Neural crest cell (in vitro differentiated cells): ENCODE results near the gene UPF1. TPM values are rescaled to one million over a fixed set of nuclear protein-coding genes. Genes with fewer than 3 reads are reported as not detected.

Source experiments
- DNase-seq: peaks from one replicate; pipeline ENCODE4 v3.0.0; 2021; ENCODE audit warnings: low read depth, mixed read lengths, low spot score
- H3K27ac Mint-ChIP-seq: one replicate; pipeline ENCODE4 v1.8.0; 2021; ENCODE audit warnings: mild to moderate bottlenecking, mixed read lengths; ENCODE audit not compliant: unreplicated experiment
- H3K27me3 Mint-ChIP-seq: 2 replicates; pipeline ENCODE4 v1.8.0; 2021; ENCODE audit warnings: low read depth, mild to moderate bottlenecking, mixed read lengths
- H3K36me3 Mint-ChIP-seq: 2 replicates; pipeline ENCODE4 v1.8.0; 2021; ENCODE audit warnings: low read depth, mild to moderate bottlenecking, mixed read lengths
- H3K4me1 Mint-ChIP-seq: 2 replicates; pipeline ENCODE4 v1.8.0; 2021; ENCODE audit warnings: mixed read lengths
- H3K4me3 Mint-ChIP-seq: one replicate; pipeline ENCODE4 v1.8.0; 2021; ENCODE audit warnings: mild to moderate bottlenecking, mixed read lengths
- H3K9me3 Mint-ChIP-seq: 2 replicates; pipeline ENCODE4 v1.8.0; 2021; ENCODE audit warnings: mixed read lengths
- total RNA-seq: library from RNA; stranded (reverse); gene quantifications from 2 replicates; pipeline ENCODE4 v1.2.1, GENCODE V29; 2021
- TF ChIP-seq, protein P1 (sequence below): fragments of 200-600 bp; sonication (generic); conservative IDR thresholded peaks from 2 replicates; pipeline ENCODE4 v1.5.0; 2021; ENCODE audit warnings: antibody characterized with exemption, mild to moderate bottlenecking

The UPF1 gene
- total RNA-seq, 1 donor from 2014 or later, result 76.5 TPM

DNA sequence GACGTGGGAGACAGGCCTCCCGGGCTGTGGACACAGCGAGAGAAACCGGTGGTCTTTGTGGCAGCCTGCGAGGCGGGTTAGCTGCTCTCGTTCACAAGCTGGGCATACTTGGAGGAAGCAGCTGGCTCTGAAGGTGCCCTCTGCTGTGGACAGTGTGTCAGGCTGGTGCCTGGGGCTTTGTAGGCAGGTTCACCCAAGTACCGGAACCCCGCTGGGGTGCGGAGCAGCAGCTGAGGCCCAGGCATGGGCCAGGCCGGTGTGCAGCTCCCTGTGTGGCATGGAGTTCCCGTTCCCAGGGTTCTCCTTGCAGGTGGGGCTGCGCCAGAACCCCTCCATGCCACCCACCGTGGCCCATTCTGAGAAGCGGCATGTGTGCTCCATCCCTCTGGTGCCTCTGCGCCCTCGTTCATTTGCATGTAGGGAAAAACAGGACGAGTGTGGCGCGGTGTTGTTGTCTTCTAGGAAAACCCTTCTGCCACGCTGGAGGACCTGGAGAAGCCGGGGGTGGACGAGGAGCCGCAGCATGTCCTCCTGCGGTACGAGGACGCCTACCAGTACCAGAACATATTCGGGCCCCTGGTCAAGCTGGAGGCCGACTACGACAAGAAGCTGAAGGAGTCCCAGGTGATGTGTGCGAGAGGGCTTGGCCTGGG is 20.0 kb downstream of the UPF1 start:
- H3K36me3 Mint-ChIP-seq, result peaks cover 7% of the 10 kb centered on the region
- H3K4me1 Mint-ChIP-seq, result peaks cover 6% of the 10 kb centered on the region
- no peaks in the 10 kb centered on the region for H3K9me3 Mint-ChIP-seq
- TF ChIP-seq, protein P1, sequence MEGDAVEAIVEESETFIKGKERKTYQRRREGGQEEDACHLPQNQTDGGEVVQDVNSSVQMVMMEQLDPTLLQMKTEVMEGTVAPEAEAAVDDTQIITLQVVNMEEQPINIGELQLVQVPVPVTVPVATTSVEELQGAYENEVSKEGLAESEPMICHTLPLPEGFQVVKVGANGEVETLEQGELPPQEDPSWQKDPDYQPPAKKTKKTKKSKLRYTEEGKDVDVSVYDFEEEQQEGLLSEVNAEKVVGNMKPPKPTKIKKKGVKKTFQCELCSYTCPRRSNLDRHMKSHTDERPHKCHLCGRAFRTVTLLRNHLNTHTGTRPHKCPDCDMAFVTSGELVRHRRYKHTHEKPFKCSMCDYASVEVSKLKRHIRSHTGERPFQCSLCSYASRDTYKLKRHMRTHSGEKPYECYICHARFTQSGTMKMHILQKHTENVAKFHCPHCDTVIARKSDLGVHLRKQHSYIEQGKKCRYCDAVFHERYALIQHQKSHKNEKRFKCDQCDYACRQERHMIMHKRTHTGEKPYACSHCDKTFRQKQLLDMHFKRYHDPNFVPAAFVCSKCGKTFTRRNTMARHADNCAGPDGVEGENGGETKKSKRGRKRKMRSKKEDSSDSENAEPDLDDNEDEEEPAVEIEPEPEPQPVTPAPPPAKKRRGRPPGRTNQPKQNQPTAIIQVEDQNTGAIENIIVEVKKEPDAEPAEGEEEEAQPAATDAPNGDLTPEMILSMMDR, result no peak
- H3K27me3 Mint-ChIP-seq, result no peaks in the 10 kb centered on the region
- DNase-seq, result no peak
- H3K4me3 Mint-ChIP-seq, result no peak overlapping the region
- no peak overlapping the region for H3K27ac Mint-ChIP-seq

DNA sequence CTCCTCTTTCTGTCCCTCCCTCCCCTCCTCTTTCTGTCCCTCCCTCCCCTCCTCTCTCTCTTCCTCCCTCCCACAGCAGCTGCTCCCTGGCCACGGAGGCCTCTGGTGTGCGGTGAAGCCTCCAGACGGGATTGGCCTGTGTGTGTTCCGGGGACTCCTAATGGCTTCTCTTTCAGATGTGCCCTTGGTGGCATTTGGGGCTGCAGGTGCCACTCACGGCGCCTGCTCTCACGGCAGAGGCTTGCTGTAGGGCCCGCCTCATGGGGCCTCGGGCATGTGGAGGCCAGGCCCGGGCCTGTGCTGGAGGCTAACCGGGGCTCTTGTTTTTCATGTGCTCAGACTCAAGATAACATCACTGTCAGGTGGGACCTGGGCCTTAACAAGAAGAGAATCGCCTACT is 20.9 kb downstream of the UPF1 start:
- H3K27ac Mint-ChIP-seq, result no peak overlapping the region
- H3K27me3 Mint-ChIP-seq, result no peaks in the 10 kb centered on the region
- H3K4me1 Mint-ChIP-seq, result no peaks in the 10 kb centered on the region
- H3K36me3 Mint-ChIP-seq, result peaks cover 7% of the 10 kb centered on the region
- DNase-seq, result no peak
- no peaks in the 10 kb centered on the region for H3K9me3 Mint-ChIP-seq
- no peak overlapping the region for H3K4me3 Mint-ChIP-seq
- TF ChIP-seq, protein P1, result no peak

DNA sequence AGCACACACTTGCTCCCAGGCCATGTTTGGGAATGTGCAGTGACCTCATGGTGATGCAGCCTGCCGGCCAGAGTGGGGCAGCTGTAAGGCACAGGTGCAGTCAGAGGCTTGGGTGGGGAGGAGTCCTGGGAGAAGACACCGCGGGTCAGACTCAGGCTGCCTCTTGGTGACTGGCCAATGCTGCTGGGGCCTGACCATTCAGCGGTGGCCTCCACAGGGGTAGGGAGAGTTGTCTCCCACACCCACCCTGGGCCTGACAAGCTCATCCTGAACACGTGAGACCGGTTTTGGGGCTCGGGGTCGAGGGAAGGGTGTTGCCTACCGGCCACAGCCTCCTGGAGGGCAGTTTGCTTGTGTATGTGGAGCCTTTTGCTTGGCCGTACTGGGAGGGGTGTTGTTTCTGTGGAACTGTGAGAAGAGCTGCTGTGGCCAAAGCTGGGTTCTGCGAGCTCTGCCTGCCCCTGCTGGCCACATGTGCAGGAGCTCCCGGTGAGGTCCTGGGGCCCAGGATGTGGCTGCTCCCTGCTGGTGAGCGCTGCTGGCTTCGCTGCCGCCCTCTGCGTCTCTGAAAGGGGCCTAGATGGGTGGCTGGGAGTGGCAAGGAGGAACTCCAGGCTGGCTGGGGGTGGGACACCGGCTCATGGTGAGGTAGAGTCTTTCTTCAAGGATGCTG is 22.1 kb downstream of the UPF1 start:
- H3K9me3 Mint-ChIP-seq, result no peaks in the 10 kb centered on the region
- no peak for DNase-seq
- H3K4me3 Mint-ChIP-seq, result no peak overlapping the region
- no peaks in the 10 kb centered on the region for H3K4me1 Mint-ChIP-seq
- H3K27me3 Mint-ChIP-seq, result no peaks in the 10 kb centered on the region
- H3K36me3 Mint-ChIP-seq, result peaks cover 7% of the 10 kb centered on the region
- no peak overlapping the region for H3K27ac Mint-ChIP-seq
- TF ChIP-seq, protein P1, result peak; percentile 19

DNA sequence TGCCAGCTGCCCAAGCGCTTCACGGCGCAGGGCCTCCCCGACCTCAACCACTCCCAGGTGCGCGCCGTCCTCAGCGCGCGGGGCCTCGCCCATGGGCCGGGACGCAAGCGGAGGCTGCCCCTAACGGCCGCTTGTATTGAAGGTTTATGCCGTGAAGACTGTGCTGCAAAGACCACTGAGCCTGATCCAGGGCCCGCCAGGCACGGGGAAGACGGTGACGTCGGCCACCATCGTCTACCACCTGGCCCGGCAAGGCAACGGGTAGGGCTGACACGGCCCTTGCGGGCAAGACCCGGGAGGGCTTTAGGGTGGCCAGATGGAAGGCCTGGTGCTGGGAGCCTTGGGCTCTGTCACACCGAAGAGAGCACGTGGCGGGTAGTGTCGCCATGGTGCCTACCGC is 23.2 kb downstream of the UPF1 start:
- no peaks in the 10 kb centered on the region for H3K4me1 Mint-ChIP-seq
- peaks cover 5% of the 10 kb centered on the region for H3K36me3 Mint-ChIP-seq
- H3K27me3 Mint-ChIP-seq, result no peaks in the 10 kb centered on the region
- no peak overlapping the region for H3K27ac Mint-ChIP-seq
- no peaks in the 10 kb centered on the region for H3K9me3 Mint-ChIP-seq
- no peak overlapping the region for H3K4me3 Mint-ChIP-seq
- DNase-seq, result no peak
- TF ChIP-seq, protein P1, result no peak

DNA sequence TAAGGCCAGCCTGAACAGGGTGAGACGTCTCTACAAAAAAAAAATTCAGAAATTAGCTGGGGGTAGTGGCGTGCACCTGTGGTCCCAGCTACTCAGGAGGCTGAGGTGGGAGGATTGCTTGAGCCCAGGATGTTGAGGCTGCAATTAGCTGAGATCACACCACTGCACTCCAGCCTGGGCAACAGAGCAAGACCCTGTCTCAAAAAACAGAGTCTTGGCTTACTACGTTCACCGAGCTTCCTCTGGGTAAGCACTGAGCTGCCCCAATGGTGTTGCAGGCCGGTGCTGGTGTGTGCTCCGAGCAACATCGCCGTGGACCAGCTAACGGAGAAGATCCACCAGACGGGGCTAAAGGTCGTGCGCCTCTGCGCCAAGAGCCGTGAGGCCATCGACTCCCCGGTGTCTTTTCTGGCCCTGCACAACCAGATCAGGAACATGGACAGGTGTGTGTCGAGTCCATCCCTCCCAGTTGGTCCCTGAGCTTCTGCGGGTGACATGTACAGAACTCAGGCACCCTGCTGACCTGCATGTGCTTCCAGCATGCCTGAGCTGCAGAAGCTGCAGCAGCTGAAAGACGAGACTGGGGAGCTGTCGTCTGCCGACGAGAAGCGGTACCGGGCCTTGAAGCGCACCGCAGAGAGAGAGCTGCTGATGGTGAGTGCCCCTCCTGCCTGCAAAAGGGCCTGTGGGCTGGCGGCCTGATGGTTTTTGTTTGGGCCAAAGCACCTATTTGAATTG is 24.1 kb downstream of the UPF1 start:
- DNase-seq, result no peak
- H3K36me3 Mint-ChIP-seq, result peaks cover 5% of the 10 kb centered on the region
- no peaks in the 10 kb centered on the region for H3K27me3 Mint-ChIP-seq
- no peak overlapping the region for H3K27ac Mint-ChIP-seq
- TF ChIP-seq, protein P1, result no peak
- H3K4me3 Mint-ChIP-seq, result no peak overlapping the region
- no peaks in the 10 kb centered on the region for H3K4me1 Mint-ChIP-seq
- no peaks in the 10 kb centered on the region for H3K9me3 Mint-ChIP-seq
